HG03139 (cell line): ENCODE measurements around the gene SNX10.

ENCODE experiments used
- ATAC-seq: cut with Tn5 transposase; IDR thresholded peaks from one replicate; pipeline ENCODE4 v1.9.1; 2021; ENCODE audit not compliant: unreplicated experiment

SNX10 gene

DNA sequence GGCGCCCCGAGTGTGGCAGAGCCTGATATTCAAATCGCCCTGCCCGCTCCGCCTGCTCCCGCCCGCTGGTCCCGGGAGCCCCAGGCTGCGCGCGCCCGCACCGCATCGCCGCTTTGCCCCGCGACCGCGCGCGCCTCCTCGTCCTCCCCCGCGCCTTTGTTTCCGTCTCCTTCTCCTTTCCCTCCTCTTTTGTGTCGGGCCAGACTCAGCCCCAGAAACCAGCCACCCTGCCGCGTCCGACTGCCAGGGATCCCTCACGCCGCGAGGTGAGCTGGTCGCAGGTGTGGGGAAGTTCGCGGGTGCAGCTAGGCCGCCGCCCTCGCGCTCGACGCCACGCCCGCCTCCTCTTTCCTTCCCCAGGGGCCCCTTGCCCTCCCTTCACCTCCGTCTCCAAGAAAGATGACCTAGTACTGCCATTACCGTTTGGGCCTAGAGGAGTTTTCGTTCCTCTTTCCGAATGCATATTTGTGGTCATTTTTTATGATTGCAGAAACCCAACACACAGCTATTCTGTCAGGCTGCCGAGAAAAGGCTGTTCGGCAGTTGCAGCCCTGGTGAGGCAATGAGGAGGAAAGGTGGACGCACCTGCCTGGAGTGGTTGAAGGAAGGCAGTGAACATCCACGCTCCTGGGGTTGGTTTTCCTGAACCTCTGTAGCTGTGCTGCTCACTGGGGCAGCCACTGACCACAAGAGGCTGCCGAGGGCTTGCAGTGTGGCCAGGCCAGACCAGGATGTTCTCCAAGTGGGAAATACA is 107.3 kb downstream of the SNX10 start:
- ATAC-seq: peak; percentile 68

- no peak for ATAC-seq
These were observed 108.1 kb downstream of the SNX10 start for GRCh38 chr7:26399736-26400135.

GRCh38 chr7:26403640-26404039 is 112.0 kb downstream of the SNX10 start:
- ATAC-seq: no peak

GRCh38 chr7:26404189-26404996 is 112.7 kb downstream of the SNX10 start:
- no peak for ATAC-seq

DNA sequence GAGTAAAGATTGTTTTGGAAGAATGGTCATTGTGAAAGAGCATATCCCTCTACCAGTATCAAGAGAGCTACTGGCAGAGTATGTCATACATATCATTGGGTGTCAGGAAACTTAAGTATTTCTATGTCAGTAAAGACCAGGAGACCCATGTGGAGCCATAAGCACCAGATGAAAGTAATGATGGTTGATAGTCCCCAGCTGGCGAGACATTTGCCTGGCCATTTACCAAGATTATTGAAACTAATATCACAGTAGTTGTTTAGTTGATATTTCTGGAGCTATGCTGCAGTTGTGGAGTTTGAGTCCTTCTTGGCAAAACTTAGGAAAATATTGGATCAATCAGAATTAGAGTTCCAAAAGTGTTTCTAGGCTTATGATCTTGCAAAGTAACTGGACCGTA is 114.8 kb downstream of the SNX10 start:
- no peak for ATAC-seq

DNA sequence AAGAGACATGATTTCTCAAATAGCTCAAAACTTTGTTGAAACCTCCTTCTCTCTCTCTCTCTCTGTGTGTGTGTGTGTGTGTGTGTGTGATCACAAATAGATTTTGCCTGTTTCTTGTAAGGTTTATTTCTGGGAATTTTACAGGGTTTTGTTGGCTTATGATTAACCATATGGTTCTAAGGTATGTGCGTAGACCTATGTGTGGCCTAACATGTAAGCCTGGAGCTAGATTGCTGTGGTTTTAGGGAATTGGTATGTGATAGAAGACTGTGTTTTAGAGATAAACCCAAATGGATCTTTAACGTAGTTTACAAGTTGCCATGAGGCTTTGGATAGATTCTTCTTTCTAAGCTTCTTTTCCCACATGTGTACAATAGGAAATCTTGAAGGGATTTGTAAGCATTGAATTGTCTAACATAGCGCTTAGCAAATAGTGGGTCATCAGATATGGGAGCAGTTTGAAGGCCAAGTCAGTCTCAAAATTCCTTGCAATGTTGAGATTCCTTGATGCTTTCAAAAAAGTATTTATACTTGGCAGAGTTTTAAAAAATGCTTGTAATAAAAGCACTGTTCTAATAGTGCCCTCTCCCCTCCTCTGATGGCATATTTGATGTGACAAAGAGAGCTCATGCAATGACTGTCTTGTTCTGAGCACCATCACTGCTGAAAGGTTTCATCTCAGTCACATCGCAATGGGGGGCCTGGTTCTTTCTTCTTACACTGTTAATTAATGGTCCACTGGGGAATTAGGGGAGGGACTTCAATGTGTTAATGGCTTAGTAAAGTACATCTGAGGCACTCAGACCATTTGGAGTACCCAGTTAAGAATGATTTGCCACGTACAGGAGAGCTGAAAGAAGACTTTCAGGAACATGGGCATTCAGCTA is 118.2 kb downstream of the SNX10 start:
- ATAC-seq: no peak

DNA sequence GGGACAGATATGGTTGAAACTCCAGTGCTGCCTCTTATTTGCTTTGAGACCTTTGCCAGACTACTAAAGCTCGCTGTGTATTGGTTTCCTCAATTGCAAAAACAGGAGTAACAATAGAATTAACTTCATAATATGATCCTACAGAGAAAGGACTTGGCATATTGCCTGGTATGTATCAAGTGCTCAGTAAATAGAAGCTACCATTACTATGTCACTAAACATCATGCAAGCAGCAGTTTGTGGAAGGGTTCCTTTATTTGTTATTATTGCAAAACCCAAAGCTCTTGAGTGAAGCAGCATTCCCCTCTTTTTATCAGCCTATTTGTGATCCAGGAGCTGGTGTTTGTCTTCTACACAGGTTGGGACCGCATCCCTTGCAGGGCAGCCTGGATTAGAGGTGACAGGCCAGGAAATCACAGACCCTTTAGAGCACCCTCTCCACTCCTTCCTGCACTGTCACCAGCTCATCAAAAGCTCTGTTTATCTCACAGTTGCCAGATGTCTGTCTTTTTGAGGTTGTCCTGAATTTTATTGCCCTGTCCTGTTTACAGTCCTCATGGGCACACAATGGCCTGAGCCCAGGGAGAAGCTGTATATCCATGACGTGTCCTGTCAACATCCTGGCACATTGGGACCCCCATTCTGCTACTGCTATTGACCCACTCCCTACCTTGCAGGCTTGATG is 121.5 kb downstream of the SNX10 start:
- no peak for ATAC-seq

DNA sequence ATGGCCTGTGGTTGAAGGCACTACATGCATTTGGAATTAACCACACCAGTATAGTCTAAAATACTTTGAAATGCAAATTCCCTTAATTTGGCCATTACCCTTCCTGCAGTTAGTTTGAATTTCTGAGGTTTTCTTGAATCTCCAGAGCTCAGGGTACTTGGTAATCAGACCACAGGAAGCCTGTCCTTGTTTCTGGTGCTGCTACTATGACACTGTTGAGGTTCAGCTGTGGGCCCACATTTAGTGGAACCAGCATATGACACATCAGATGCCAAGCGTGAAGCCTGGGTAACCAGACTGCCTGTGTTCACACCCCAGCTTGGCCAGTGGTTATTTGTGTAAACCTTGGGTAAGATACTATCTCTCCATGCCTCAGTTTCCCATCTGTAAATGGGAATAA is 124.3 kb downstream of the SNX10 start:
- ATAC-seq: no peak

GRCh38 chr7:26417911-26418413 is 126.3 kb downstream of the SNX10 start:
- no peak for ATAC-seq

DNA sequence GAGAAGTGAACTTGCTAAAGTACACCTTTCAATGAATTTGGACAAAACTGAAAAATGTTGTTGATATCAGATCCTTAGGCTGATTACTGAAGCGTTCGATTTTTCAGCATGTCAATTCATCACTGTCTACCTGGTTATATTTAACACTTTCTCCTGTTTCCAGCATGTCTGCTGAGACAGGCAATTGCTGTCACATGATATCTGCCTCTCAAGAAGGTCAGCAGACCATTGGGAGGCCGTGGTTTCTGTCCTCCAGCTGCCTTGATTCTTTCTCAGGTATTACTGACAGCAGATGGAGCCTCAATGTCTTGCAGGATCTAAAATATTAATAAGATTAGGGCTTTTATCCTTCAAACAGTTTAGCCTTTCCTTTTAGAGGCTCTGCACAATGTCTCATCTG is 127.5 kb downstream of the SNX10 start:
- ATAC-seq: no peak

DNA sequence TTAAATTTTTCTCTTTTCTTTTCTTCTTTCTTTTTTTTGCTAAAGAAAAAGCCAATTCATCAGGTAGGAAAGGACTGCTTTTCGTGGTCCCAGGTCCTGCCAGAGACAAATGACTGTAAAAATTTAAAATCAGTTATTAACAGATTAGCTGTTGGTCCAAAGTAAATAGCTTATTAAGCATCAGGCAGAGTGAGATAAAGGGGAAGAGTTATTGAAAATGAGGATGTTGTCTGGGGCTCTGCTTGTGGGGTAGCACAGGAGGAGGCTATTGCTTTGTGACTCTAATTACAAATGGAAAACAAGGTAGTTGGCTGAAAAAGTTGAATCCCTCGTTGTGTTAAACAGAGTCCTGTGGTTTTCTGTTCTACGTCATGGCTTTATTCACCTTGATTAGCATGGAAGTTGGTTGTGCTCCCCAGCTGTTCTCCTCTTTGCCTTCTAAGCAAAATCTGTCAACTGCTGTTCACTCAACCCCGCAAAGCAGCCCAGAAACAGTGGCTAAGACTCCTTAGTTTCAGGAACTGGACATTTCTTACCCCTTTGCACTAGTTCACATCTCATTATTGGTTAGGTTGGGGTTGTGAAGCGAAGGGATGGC is 128.9 kb downstream of the SNX10 start:
- no peak for ATAC-seq

DNA sequence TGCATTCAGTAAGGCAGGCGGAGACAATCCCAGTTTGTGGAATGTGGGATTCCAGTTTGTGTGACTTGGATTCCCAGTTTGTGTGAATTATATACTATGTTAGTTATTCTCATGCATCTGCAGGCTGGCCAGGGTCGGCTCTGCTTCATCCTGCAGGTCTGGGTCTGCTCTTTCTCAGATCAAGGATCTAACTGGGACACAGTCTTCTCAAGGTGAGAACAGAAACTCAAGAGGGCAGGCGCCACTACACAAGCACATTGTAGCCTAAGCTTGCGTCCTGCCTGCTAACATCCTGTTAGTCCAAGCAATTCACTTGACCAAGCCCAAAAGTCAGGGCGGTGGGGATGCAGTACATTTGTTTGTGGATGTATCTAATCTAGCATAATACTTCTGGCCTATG is 131.1 kb downstream of the SNX10 start:
- no peak for ATAC-seq

- ATAC-seq: no peak
These were observed 131.8 kb downstream of the SNX10 start for GRCh38 chr7:26423436-26423835.
